ENCODE results near the gene CFAP65. TPM values are rescaled to one million over a fixed set of nuclear protein-coding genes. Genes with fewer than 3 reads are reported as not detected.

The CFAP65 gene
- polyA plus RNA-seq, 3 donors, result not detected

DNA sequence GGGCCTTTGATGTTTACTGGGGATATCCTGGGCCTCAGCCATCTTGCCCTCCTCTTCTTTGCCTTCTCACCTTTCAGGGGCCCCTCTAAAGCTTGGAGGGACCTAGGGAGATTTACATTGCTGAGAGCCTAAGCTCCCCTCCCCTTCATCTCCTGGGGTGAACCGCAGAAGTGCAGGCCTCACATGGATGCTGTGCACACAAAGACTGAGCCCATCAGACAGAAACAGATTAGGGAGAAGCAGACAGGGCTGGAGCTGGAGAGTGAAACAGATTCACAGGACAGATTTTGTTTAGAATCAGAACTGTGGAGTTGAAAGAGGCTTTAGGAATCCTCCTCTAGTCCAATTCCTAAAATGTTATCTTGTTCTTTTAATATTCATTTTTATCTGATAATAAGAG lies 85.3 kb downstream of the CFAP65 start:
- Histone ChIP-seq H3K79me2 (ENCODE audit: insufficient read depth, low read length) (no peaks in the 10 kb centered on the region), H3K4me3 (replicated peaks in 1 of 3; ENCODE audit: low read depth in 2 of 3, low read length in 3 of 3) (no peak overlapping the region), H4K20me1 (ENCODE audit: insufficient read depth, low read length) (no peaks in the 10 kb centered on the region), H3K4me1 (ENCODE audit: control insufficient read depth in 1 of 2, insufficient read depth in 2 of 2, low read length in 2 of 2) (peaks cover 0 to 10% of the 10 kb centered on the region in 2 donors), H3K9ac (ENCODE audit: insufficient read depth, low read length, poor library complexity, severe bottlenecking) (no peak overlapping the region), H3K9me3 (replicated peaks in 1 of 2; ENCODE audit: control insufficient read depth in 1 of 2, insufficient read depth in 1 of 2, low read length in 2 of 2) (peaks cover 0 to 16% of the 10 kb centered on the region in 2 donors), H3K27me3 (ENCODE audit: control insufficient read depth in 2 of 2, insufficient read depth in 2 of 2, low read length in 2 of 2) (peaks cover 38 to 61% of the 10 kb centered on the region in 2 donors), H3K36me3 (replicated peaks in 1 of 2; ENCODE audit: control insufficient read depth in 1 of 2, insufficient read depth in 2 of 2, low read length in 2 of 2) (no peaks in the 10 kb centered on the region), H3K4me2 (replicated peaks; ENCODE audit: extremely low read depth, low read length, poor library complexity, severe bottlenecking) (no peak overlapping the region), H3K27ac (ENCODE audit: low read depth in 1 of 2, low read length in 2 of 2) (no peak overlapping the region), H2AFZ (ENCODE audit: insufficient read depth, low read depth, low read length, poor library complexity, severe bottlenecking) (no peak overlapping the region)
- H3K27ac Mint-ChIP-seq, result no peak overlapping the region
- no peak for DNase-seq
- peaks cover 0 to under 1% of the 10 kb centered on the region in 2 donors for H3K36me3 Mint-ChIP-seq
- WGBS (ENCODE audit: insufficient coverage), result no CpG with 5 or more reads among the region's 1 CpG
- H3K27me3 Mint-ChIP-seq (ENCODE audit: low read depth in 3 of 3), result peaks cover 57 to 83% (median 62%) of the 10 kb centered on the region in 3 donors
- TF ChIP-seq CTCF (IDR thresholded peaks at IDR 0.05), result no peak
- H3K4me1 Mint-ChIP-seq, result peaks cover 8% of the 10 kb centered on the region
- peak overlapping the region in 1 of 2 donors; percentile 41 for H3K4me3 Mint-ChIP-seq
- intact Hi-C loops (cut with micrococcal nuclease), result no loop called here
- H3K9me3 Mint-ChIP-seq, result peaks cover 0 to 15% (median 6%) of the 10 kb centered on the region in 7 donors

DNA sequence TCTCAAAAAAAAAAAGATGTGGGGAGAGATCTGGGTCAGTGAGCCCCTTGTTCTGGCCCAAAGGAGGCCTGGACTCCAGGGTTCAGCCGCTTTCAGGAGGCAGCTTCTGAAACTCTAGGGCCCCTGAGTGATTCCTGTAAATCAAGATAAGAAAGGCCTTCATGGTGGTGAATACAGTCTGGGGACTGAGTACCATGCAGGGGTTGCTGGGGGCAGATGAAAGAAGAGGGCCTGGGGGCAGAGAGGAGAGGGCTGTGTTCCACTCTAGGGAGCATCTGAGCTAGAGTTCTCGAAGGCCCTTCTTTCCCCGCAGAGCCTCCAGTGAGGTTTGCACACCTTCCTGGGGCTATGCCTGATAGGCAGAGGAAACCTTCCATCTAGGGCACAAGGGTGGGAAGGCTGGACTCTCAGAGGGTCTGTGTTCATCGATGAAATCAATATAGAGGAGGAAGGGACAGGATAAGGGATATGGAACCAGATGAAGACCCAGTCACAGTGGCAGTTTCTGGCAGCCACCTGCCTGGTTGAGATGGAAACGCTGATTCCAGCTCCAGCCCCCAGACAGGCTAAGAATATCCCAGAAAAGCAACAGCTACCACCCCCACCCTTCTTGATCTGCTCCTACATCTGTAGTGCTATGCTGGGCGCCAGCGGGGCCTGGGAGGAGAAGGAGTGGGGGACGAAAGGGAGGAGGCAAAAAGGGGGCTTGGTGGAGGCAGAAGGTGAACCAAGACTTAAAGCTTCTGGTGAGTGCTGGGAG lies 86.6 kb downstream of the CFAP65 start:
- no peak overlapping the region for H3K27ac ChIP-seq (ENCODE audit: low read depth in 1 of 2, low read length in 2 of 2)
- 83% methylated on average over 6 of the region's 8 CpGs for WGBS (ENCODE audit: insufficient coverage)
- H3K9ac ChIP-seq (ENCODE audit: insufficient read depth, low read length, poor library complexity, severe bottlenecking), result no peak overlapping the region
- peaks cover 0 to 7% of the 10 kb centered on the region in 2 donors for H3K4me1 ChIP-seq (ENCODE audit: control insufficient read depth in 1 of 2, insufficient read depth in 2 of 2, low read length in 2 of 2)
- peaks cover 0 to 12% (median 4%) of the 10 kb centered on the region in 7 donors for H3K9me3 Mint-ChIP-seq
- H2AFZ ChIP-seq (ENCODE audit: insufficient read depth, low read depth, low read length, poor library complexity, severe bottlenecking), result no peak overlapping the region
- peaks cover 0 to 9% of the 10 kb centered on the region in 2 donors for H3K9me3 ChIP-seq (replicated peaks in 1 of 2; ENCODE audit: control insufficient read depth in 1 of 2, insufficient read depth in 1 of 2, low read length in 2 of 2)
- peaks cover 30 to 57% of the 10 kb centered on the region in 2 donors for H3K27me3 ChIP-seq (ENCODE audit: control insufficient read depth in 2 of 2, insufficient read depth in 2 of 2, low read length in 2 of 2)
- peaks cover 53 to 82% (median 63%) of the 10 kb centered on the region in 3 donors for H3K27me3 Mint-ChIP-seq (ENCODE audit: low read depth in 3 of 3)
- no peak overlapping the region for H3K27ac Mint-ChIP-seq
- no peaks in the 10 kb centered on the region for H3K36me3 ChIP-seq (replicated peaks in 1 of 2; ENCODE audit: control insufficient read depth in 1 of 2, insufficient read depth in 2 of 2, low read length in 2 of 2)
- H3K4me3 ChIP-seq (replicated peaks in 1 of 3; ENCODE audit: low read depth in 2 of 3, low read length in 3 of 3), result no peak overlapping the region
- H3K4me1 Mint-ChIP-seq, result peaks cover 5% of the 10 kb centered on the region
- no peaks in the 10 kb centered on the region for H3K36me3 Mint-ChIP-seq
- no peak overlapping the region for H3K4me2 ChIP-seq (replicated peaks; ENCODE audit: extremely low read depth, low read length, poor library complexity, severe bottlenecking)
- peak overlapping the region in 1 of 2 donors; percentile 47 for H3K4me3 Mint-ChIP-seq
- TF ChIP-seq CTCF (IDR thresholded peaks at IDR 0.05), result no peak
- no peaks in the 10 kb centered on the region for H3K79me2 ChIP-seq (ENCODE audit: insufficient read depth, low read length)
- no peaks in the 10 kb centered on the region for H4K20me1 ChIP-seq (ENCODE audit: insufficient read depth, low read length)
- DNase-seq, result no peak
- intact Hi-C loops (cut with micrococcal nuclease), result no loop called here
